ENCODE data around the gene TNFAIP2.

- TF ChIP-seq CTCF (IDR thresholded peaks at IDR 0.05) (no peak), POLR2A (IDR thresholded peaks at IDR 0.05) (no peak)
Measured at GRCh38 chr14:103134919-103135318, 11.7 kb downstream of the TNFAIP2 start.

Data from breast epithelium (tissue), 3 donors.